Tibial nerve (tissue), 4 donors: ENCODE measurements around the gene NTM.

Source experiments
- EP300 ChIP-seq, 2 donors: sonication (generic); formaldehyde crosslinking; IDR thresholded peaks; one replicate each; pipeline ENCODE4 v1.6.1; 2017; ENCODE audit warnings: antibody characterized with exemption in 2 of 2, mild to moderate bottlenecking in 1 of 2
- POLR2A ChIP-seq, 2 donors: fragments of 450-650 bp; IDR thresholded peaks; one replicate each; pipeline ENCODE4 v1.6.1; 2017; ENCODE audit warnings: antibody characterized with exemption in 2 of 2, mild to moderate bottlenecking in 2 of 2, moderate library complexity in 2 of 2
- TF ChIP-seq, protein P1 (sequence below), 5 experiments: fragments of 200-600 bp in 3 of 5; fragments of 450-650 bp in 2 of 5; sonication (generic) in 3 of 5; IDR thresholded peaks; one replicate each; pipeline ENCODE4 v1.5.1; 2016 to 2019; ENCODE audit warnings: antibody characterized with exemption in 5 of 5, mild to moderate bottlenecking in 3 of 5, moderate library complexity in 2 of 5

DNA sequence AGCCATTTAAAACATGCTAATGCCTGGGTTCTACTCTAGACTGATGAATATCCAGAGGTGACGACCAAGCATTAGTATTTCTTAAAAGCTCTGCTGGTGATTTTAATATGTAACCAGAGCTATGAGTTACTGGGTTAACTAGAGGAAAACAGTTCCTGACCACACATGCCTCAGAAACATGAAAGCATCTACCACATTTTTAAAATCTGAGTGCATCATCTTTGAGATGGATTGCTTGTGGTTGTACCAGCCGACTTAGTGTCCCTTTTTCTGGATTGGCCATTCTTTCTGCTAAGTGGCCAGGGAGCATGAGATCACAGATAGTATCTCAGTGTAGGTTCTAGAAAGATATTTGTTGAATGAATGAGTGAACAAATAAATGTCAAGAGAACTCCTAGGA lies 152.4 kb downstream of the NTM start:
- TF ChIP-seq, protein P1, sequence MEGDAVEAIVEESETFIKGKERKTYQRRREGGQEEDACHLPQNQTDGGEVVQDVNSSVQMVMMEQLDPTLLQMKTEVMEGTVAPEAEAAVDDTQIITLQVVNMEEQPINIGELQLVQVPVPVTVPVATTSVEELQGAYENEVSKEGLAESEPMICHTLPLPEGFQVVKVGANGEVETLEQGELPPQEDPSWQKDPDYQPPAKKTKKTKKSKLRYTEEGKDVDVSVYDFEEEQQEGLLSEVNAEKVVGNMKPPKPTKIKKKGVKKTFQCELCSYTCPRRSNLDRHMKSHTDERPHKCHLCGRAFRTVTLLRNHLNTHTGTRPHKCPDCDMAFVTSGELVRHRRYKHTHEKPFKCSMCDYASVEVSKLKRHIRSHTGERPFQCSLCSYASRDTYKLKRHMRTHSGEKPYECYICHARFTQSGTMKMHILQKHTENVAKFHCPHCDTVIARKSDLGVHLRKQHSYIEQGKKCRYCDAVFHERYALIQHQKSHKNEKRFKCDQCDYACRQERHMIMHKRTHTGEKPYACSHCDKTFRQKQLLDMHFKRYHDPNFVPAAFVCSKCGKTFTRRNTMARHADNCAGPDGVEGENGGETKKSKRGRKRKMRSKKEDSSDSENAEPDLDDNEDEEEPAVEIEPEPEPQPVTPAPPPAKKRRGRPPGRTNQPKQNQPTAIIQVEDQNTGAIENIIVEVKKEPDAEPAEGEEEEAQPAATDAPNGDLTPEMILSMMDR (IDR thresholded peaks at IDR 0.05): no peak
- no peak for TF ChIP-seq POLR2A (IDR thresholded peaks at IDR 0.05)
- no peak for TF ChIP-seq EP300 (IDR thresholded peaks at IDR 0.05)
